LNCAP (cell line): ENCODE measurements around the gene TOM1.

Experiments used
- TF ChIP-seq, protein P1 (sequence below): fragments of 450-650 bp; IDR thresholded peaks from 2 replicates; pipeline ENCODE4 v1.5.1; 2017; ENCODE audit warnings: mild to moderate bottlenecking

TOM1 gene

GRCh38 chr22:35392357-35392756 lies 92.7 kb downstream of the TOM1 start:
- TF ChIP-seq, protein P1, sequence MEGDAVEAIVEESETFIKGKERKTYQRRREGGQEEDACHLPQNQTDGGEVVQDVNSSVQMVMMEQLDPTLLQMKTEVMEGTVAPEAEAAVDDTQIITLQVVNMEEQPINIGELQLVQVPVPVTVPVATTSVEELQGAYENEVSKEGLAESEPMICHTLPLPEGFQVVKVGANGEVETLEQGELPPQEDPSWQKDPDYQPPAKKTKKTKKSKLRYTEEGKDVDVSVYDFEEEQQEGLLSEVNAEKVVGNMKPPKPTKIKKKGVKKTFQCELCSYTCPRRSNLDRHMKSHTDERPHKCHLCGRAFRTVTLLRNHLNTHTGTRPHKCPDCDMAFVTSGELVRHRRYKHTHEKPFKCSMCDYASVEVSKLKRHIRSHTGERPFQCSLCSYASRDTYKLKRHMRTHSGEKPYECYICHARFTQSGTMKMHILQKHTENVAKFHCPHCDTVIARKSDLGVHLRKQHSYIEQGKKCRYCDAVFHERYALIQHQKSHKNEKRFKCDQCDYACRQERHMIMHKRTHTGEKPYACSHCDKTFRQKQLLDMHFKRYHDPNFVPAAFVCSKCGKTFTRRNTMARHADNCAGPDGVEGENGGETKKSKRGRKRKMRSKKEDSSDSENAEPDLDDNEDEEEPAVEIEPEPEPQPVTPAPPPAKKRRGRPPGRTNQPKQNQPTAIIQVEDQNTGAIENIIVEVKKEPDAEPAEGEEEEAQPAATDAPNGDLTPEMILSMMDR, result no peak

- TF ChIP-seq, protein P1, result no peak
Observed at GRCh38 chr22:35393116-35394010, 93.7 kb downstream of the TOM1 start.

DNA sequence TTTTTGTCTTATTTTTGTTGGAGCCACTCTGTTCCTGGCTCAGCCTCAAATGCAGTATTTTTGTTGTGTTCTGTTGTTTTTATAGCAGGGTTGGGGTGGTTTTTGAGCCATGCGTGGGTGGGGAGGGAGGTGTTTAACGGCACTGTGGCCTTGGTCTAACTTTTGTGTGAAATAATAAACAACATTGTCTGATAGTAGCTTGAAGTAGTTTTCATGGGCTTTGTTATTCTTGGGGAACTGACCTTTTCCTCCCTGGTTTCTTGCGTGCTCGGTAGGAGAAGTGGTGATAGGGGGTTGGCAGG lies 94.3 kb downstream of the TOM1 start:
- TF ChIP-seq, protein P1, result no peak

DNA sequence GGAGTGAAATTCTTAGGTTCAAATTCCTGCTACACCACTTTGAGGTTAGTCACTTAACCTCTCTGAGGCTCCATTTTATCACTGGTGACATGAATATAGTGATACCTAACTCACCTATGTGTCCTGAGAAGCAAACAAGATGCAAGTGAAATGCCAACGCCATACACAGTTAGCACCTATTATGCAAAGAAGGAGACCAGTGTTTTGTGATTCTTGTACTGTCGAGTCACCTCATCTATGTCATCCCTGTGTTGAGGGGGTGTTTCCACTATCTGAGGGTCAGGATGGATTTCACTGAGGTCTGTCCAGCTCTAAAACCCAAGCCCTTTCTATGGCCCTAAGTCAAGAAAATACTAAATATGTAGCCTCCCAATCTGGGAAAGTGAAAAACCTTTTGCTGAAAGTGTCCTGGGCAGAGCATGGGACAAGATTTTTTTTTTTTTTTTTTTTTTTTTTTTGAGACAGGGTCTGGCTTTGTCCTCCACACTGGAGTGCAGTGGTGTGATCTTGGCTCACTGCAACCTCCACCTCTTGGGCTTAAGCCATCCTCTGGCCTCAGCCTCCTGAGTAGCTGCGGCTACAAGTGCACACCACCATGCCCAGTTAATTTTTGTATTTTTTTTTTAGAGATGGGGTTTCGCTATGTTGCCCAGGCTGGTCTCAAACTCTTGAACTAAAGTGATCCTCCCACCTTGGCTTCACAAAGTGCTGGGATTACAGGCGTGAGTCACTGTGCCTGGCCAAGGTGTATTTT lies 95.3 kb downstream of the TOM1 start:
- TF ChIP-seq, protein P1, result no peak

GRCh38 chr22:35397095-35397904 lies 97.6 kb downstream of the TOM1 start:
- TF ChIP-seq, protein P1, result no peak
